GM23248 (cell line): Measurements from ENCODE around the gene CNNM4.

ENCODE experiments used
- EZH2 ChIP-seq: fragments of 200-600 bp; sonication (generic); IDR thresholded peaks from 2 replicates; pipeline ENCODE4 v1.6.1; 2018; ENCODE audit warnings: antibody characterized with exemption, mild to moderate bottlenecking; ENCODE audit not compliant: insufficient read depth, poor library complexity, severe bottlenecking
- EZH2phosphoT487 ChIP-seq: fragments of 200-600 bp; sonication (generic); IDR thresholded peaks from 2 replicates; pipeline ENCODE4 v1.6.1; 2018; ENCODE audit warnings: antibody characterized with exemption, moderate library complexity, mild to moderate bottlenecking, low read depth; ENCODE audit not compliant: insufficient read depth

DNA sequence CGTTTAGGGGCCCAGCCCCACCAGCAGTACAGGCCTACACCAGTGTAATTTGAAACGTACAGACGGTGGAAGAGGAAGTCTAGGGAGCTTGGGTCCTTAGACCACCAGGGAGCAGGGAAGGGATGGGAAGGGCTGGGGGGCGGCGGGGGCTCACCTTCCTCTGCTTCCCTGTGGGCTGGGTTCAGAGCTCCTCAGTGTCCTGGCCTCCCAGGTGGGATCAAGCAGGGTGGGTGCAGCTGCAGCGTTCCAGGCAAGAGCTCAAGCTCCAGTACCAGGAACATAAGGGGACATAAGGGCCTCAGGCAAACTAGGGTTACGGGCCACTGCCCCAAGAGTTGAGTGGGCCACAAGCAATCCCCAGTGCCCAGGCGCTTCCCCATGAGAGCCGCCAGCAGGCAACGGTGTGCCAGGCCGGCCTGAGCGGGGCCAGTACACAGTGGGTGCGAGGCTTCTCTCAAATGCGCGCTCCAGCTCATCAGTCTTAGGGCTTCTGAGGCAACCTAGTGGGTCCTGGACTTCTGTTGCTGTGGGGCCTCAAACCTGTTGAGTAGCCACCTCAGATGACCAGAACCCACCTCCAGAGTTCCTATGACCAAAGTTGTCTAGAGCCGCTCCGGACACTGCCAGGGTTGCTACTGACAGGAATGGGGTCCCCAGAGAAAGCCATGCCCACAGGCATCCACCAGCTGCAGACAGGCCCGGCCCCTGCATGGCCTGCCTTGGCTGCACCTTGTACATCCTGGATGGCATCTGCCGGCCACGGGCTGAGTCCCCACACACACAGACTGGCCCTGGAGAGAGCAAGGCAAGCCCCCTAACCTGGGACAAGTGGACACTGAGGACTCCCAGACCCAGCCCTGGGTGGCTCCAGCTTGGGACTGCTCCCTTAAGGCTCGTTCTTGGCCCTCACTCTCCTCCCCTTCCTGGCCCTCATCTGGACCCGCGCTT is 77.9 kb downstream of the CNNM4 start:
- no peak for TF ChIP-seq EZH2
- no peak for TF ChIP-seq EZH2phosphoT487
